ENCODE data around the gene ASTL. TPM values are rescaled to one million over a fixed set of nuclear protein-coding genes. Genes with fewer than 3 reads are reported as not detected.

Gene ASTL
- total RNA-seq, 1 experiment from 2014 or later = 0.34 TPM

- Histone ChIP-seq H3K79me2 (ENCODE audit: insufficient read depth, low read length) (peaks cover 21% of the 10 kb centered on the region), H2AFZ (ENCODE audit: low read depth, low read length, poor library complexity, severe bottlenecking) (no peak overlapping the region), H4K20me1 (ENCODE audit: insufficient read depth) (no peaks in the 10 kb centered on the region), H3K27ac (ENCODE audit: low read depth, low read length) (peak overlapping the region; percentile 92), H3K4me1 (ENCODE audit: control insufficient read depth in 1 of 2, insufficient read depth in 2 of 2, low read length in 2 of 2) (peaks cover 22 to 51% of the 10 kb centered on the region in 2 experiments), H3K9me3 (ENCODE audit: control insufficient read depth in 1 of 2, insufficient read depth in 1 of 2, low read depth in 1 of 2, low read length in 2 of 2) (no peaks in the 10 kb centered on the region), H3K27me3 (ENCODE audit: insufficient read depth, low read length) (no peaks in the 10 kb centered on the region), H3K4me3 (replicated peaks in 1 of 2; ENCODE audit: low read depth in 1 of 2, low read length in 2 of 2) (peak overlapping the region; percentile 80 to 93), H3K4me2 (ENCODE audit: low read length) (peak overlapping the region; percentile 97), H3K9ac (ENCODE audit: low read length) (peak overlapping the region; percentile 98), H3K36me3 (ENCODE audit: control insufficient read depth in 1 of 2, insufficient read depth in 2 of 2, low read length in 2 of 2) (peaks cover 4 to 15% of the 10 kb centered on the region in 2 experiments; a peak in 2 of 4 replicates), H3K9me2 (ENCODE audit: insufficient read depth) (no peaks in the 10 kb centered on the region)
- intact Hi-C loops (cut with micrococcal nuclease) = no loop called here
- ChIA-PET POLR2A (no interaction called here), CTCF (no interaction called here), RAD21 (ENCODE audit: low non-redundant PET in 1 of 2, low total read pairs in 2 of 2, uncharacterized antibody in 2 of 2, unreplicated experiment in 2 of 2) (interaction anchor here (0.9 to 1.2 kb wide), 2 partner anchors 30 kb away, joined by 3 to 6 read pairs; no protein-coding TSS in a partner anchor)
- TF ChIP-seq CTCF (IDR thresholded peaks at IDR 0.05 in 2 of 3, conservative IDR thresholded peaks at IDR 0.05 in 1 of 3; ENCODE audit: borderline replicate concordance in 1 of 3, insufficient read depth in 1 of 3, low read depth in 2 of 3, low read length in 2 of 3) = peak in 2 of 3 experiments; percentile 50 to 53; a peak in 4 of 6 replicates
- TF ChIP-seq RAD21 (IDR thresholded peaks at IDR 0.05; ENCODE audit: low read depth) = no peak
- TF ChIP-seq EZH2 (IDR thresholded peaks at IDR 0.05) = no peak
- TF ChIP-seq MAX (IDR thresholded peaks at IDR 0.05) = peak; percentile 18; the same call in 1 of the 2 replicates
- DNase-seq (ENCODE audit: low read depth, low spot score) (peak; percentile 27), ATAC-seq (peak; percentile 44)
- BruUV-seq (replicated peaks) = no TSS peak
Observed at GRCh38 chr2:96143848-96144480, 5.7 kb upstream of the ASTL start.
